ENCODE measurements around the gene HGF.
"Not testable (repeated sequence)": the region's sequence is repeated elsewhere in the genome, so short reads cannot be mapped to it uniquely, and the experiment has no call there.

Gene HGF

GRCh38 chr7:81769891-81770727, at the start of gene HGF:
Gene HGF, minus strand, starts transcription at chr7:81770047. Its CDS starts 76 bp downstream, at chr7:81769971.
- no peak for DNase-seq

GRCh38 chr7:81816312-81816711, 46.5 kb upstream of the HGF start:
- DNase-seq = no peak

GRCh38 chr7:81812866-81813476, 43.1 kb upstream of the HGF start:
- not testable (repeated sequence) for DNase-seq

GRCh38 chr7:81811956-81812865, 42.4 kb upstream of the HGF start:
- no peak for DNase-seq

GRCh38 chr7:81810476-81811155, 40.8 kb upstream of the HGF start:
- no peak for DNase-seq

GRCh38 chr7:81808310-81808709, 38.5 kb upstream of the HGF start:
- not testable (repeated sequence) for DNase-seq

- DNase-seq = no peak
Observed at GRCh38 chr7:81803267-81803666, 33.4 kb upstream of the HGF start.

GRCh38 chr7:81802251-81802650, 32.4 kb upstream of the HGF start:
- no peak for DNase-seq

- DNase-seq = no peak
Observed at GRCh38 chr7:81801532-81801931, 31.7 kb upstream of the HGF start.

- DNase-seq = no peak
Observed at GRCh38 chr7:81791568-81792518, 22.0 kb upstream of the HGF start.

GRCh38 chr7:81790686-81791085, 20.8 kb upstream of the HGF start:
- DNase-seq = no peak

GRCh38 chr7:81790120-81790500, 20.3 kb upstream of the HGF start:
- no peak for DNase-seq

- DNase-seq = no peak
Observed at GRCh38 chr7:81789406-81790119, 19.7 kb upstream of the HGF start.

- no peak for DNase-seq
Observed at GRCh38 chr7:81788246-81788645, 18.4 kb upstream of the HGF start.

GRCh38 chr7:81783818-81784217, 14.0 kb upstream of the HGF start:
- no peak for DNase-seq

GRCh38 chr7:81780914-81781693, 11.3 kb upstream of the HGF start:
- DNase-seq = no peak

- no peak for DNase-seq
Observed at GRCh38 chr7:81779706-81780105, 9.9 kb upstream of the HGF start.

GRCh38 chr7:81777697-81778096, 7.8 kb upstream of the HGF start:
- DNase-seq = no peak

GRCh38 chr7:81776948-81777630, 7.2 kb upstream of the HGF start:
- no peak for DNase-seq

- no peak for DNase-seq
Observed at GRCh38 chr7:81776161-81776560, 6.3 kb upstream of the HGF start.
